CD8-positive, alpha-beta memory T cell (primary cell): ENCODE measurements around the gene NAT8L. TPM values are rescaled to one million over a fixed set of nuclear protein-coding genes. Genes with fewer than 3 reads are reported as not detected.
A peak's percentile ranks its signal among the peaks of the same experiment; 100 is the strongest.

ENCODE experiments used
- CTCF ChIA-PET: fragments of 350-600 bp; sonication (Branson Sonifier 250); formaldehyde crosslinking; loops from one replicate; lab custom pipeline; 2021; ENCODE audit warnings: antibody characterized with exemption; lab: Charles Lee
- POLR2A ChIA-PET: fragments of 350-600 bp; sonication (Branson Sonifier 250); formaldehyde crosslinking; loops from one replicate; lab custom pipeline; 2021; ENCODE audit warnings: antibody characterized with exemption; lab: Charles Lee
- DNase-seq, 5 donors: peaks; one replicate each; pipeline versions ENCODE4 v3.0.0 to v3.0.0-alpha.2; 2020 to 2022; ENCODE audit warnings: mixed read lengths in 1 of 5
- H3K27ac ChIP-seq: one replicate; pipeline ENCODE4 v1.7.0; 2013; ENCODE audit warnings: low read depth, mild to moderate bottlenecking, low read length, moderate library complexity
- H3K27me3 ChIP-seq: 2 replicates; pipeline ENCODE4 v1.7.0; 2013; ENCODE audit warnings: low read length, mild to moderate bottlenecking; ENCODE audit not compliant: insufficient read depth, poor library complexity, severe bottlenecking
- H3K36me3 ChIP-seq: 2 replicates; pipeline ENCODE4 v1.7.0; 2013; ENCODE audit warnings: mild to moderate bottlenecking, low read length, moderate library complexity; ENCODE audit not compliant: insufficient read depth
- H3K4me1 ChIP-seq: 2 replicates; pipeline ENCODE4 v1.7.0; 2013; ENCODE audit warnings: mild to moderate bottlenecking, low read length, moderate library complexity; ENCODE audit not compliant: insufficient read depth
- H3K4me3 ChIP-seq: 2 replicates; pipeline ENCODE4 v1.7.0; 2013; ENCODE audit warnings: mild to moderate bottlenecking, low read length
- H3K9me3 ChIP-seq: 2 replicates; pipeline ENCODE4 v1.7.0; 2013; ENCODE audit warnings: mild to moderate bottlenecking, low read length
- H3K27ac Mint-ChIP-seq, 8 donors: one replicate each; pipeline ENCODE4 v1.8.0; 2020 to 2021; ENCODE audit warnings: mixed read lengths in 8 of 8, mild to moderate bottlenecking in 6 of 8, inconsistent platforms in 3 of 8, moderate library complexity in 3 of 8
- H3K27me3 Mint-ChIP-seq, 2 donors: one replicate each; pipeline ENCODE4 v1.8.0; 2020 to 2021; ENCODE audit warnings: mixed read lengths in 2 of 2, mild to moderate bottlenecking in 1 of 2, moderate library complexity in 1 of 2
- H3K36me3 Mint-ChIP-seq, 3 donors: one replicate each; pipeline ENCODE4 v1.8.0; 2020 to 2021; ENCODE audit warnings: mixed read lengths in 3 of 3, inconsistent platforms in 1 of 3, mild to moderate bottlenecking in 1 of 3
- H3K4me1 Mint-ChIP-seq, 3 donors: one replicate each; pipeline ENCODE4 v1.8.0; 2020 to 2021; ENCODE audit warnings: mixed read lengths in 3 of 3, inconsistent platforms in 1 of 3, mild to moderate bottlenecking in 1 of 3
- H3K4me3 Mint-ChIP-seq, 7 donors: one replicate each; pipeline ENCODE4 v1.8.0; 2020 to 2021; ENCODE audit warnings: mixed read lengths in 7 of 7, mild to moderate bottlenecking in 6 of 7, moderate library complexity in 4 of 7, inconsistent platforms in 2 of 7
- H3K9me3 Mint-ChIP-seq, 5 donors: one replicate each; pipeline ENCODE4 v1.8.0; 2020 to 2022; ENCODE audit warnings: mixed read lengths in 5 of 5, mild to moderate bottlenecking in 3 of 5, moderate library complexity in 2 of 5, inconsistent platforms in 1 of 5
- polyA plus RNA-seq: library from polyadenylated mRNA; unstranded; fragments of 300-500 nt; fragmentation: Illumina TruSeq; gene quantifications from one replicate; pipeline ENCODE4 v1.2.3, GENCODE V29; 2021
- total RNA-seq, 2 experiments: library from RNA; stranded (reverse); gene quantifications; one replicate each; pipeline ENCODE4 v1.2.3, GENCODE V29; 2021

Gene NAT8L
- total and polyA plus RNA-seq, 3 experiments from 2014 or later, result 0.42 to 0.55 TPM; not detected in 1

- H3K27me3 ChIP-seq, result peaks cover 7% of the 10 kb centered on the region
- Mint-ChIP-seq H3K27me3 (peaks cover 15 to 25% of the 10 kb centered on the region in 2 donors), H3K4me3 (peak overlapping the region; percentile 28 to 81 (median 71)), H3K27ac (no peak overlapping the region), H3K36me3 (peaks cover 0 to 1% (median 0%) of the 10 kb centered on the region in 3 donors), H3K9me3 (no peaks in the 10 kb centered on the region), H3K4me1 (peaks cover 4 to 12% (median 5%) of the 10 kb centered on the region in 3 donors)
- no peak for DNase-seq
- H3K4me3 ChIP-seq, result no peak overlapping the region
- H3K36me3 ChIP-seq, result no peaks in the 10 kb centered on the region
- H3K27ac ChIP-seq, result no peak overlapping the region
- ChIA-PET CTCF (interaction anchor here (0.7 kb wide), 1 partner anchor 30 kb away, joined by 3 read pairs; no protein-coding TSS in a partner anchor), POLR2A (no interaction called here)
- H3K9me3 ChIP-seq, result no peaks in the 10 kb centered on the region
- peaks cover 5% of the 10 kb centered on the region for H3K4me1 ChIP-seq
Observed at GRCh38 chr4:2043396-2044118, 15.6 kb upstream of the NAT8L start.

- peaks cover 4 to 12% (median 5%) of the 10 kb centered on the region in 3 donors for H3K4me1 Mint-ChIP-seq
Observed at GRCh38 chr4:2044119-2044485, 15.0 kb upstream of the NAT8L start.

GRCh38 chr4:2044542-2045517, 14.3 kb upstream of the NAT8L start:
- POLR2A ChIA-PET, result no interaction called here

More at GRCh38 chr4:2044119-2044485, 15.0 kb upstream of the NAT8L start:
- peaks cover 15 to 21% of the 10 kb centered on the region in 2 donors for H3K27me3 Mint-ChIP-seq
- peaks cover 0 to 1% (median 0%) of the 10 kb centered on the region in 3 donors for H3K36me3 Mint-ChIP-seq
- H3K4me3 Mint-ChIP-seq, result peak overlapping the region in 2 of 7 donors; percentile 28 to 76
- POLR2A ChIA-PET, result no interaction called here
- H3K27me3 ChIP-seq, result peaks cover 7% of the 10 kb centered on the region
- H3K36me3 ChIP-seq, result no peaks in the 10 kb centered on the region
- no peak overlapping the region for H3K4me3 ChIP-seq
- no peaks in the 10 kb centered on the region for H3K9me3 ChIP-seq
- CTCF ChIA-PET, result no interaction called here
- no peak overlapping the region for H3K27ac Mint-ChIP-seq
- DNase-seq, result no peak
- no peak overlapping the region for H3K27ac ChIP-seq
- H3K9me3 Mint-ChIP-seq, result no peaks in the 10 kb centered on the region
- peaks cover 5% of the 10 kb centered on the region for H3K4me1 ChIP-seq

GRCh38 chr4:2045518-2045951, 13.6 kb upstream of the NAT8L start:
- ChIA-PET CTCF (no interaction called here), POLR2A (no interaction called here)
- H3K9me3 ChIP-seq, result no peaks in the 10 kb centered on the region
- H3K4me1 ChIP-seq, result peaks cover 5% of the 10 kb centered on the region
- no peaks in the 10 kb centered on the region for H3K36me3 ChIP-seq
- peak overlapping the region in 2 of 7 donors; percentile 61 to 63 for H3K4me3 Mint-ChIP-seq
- H3K27ac Mint-ChIP-seq, result no peak overlapping the region
- H3K36me3 Mint-ChIP-seq, result no peaks in the 10 kb centered on the region
- peaks cover 16 to 23% of the 10 kb centered on the region in 2 donors for H3K27me3 Mint-ChIP-seq
- peaks cover 0 to 7% (median 2%) of the 10 kb centered on the region in 3 donors for H3K4me1 Mint-ChIP-seq
- H3K4me3 ChIP-seq, result no peak overlapping the region
- no peaks in the 10 kb centered on the region for H3K9me3 Mint-ChIP-seq
- H3K27ac ChIP-seq, result no peak overlapping the region
- DNase-seq, result no peak
- peaks cover 7% of the 10 kb centered on the region for H3K27me3 ChIP-seq

More at GRCh38 chr4:2044542-2045517, 14.3 kb upstream of the NAT8L start:
- no peak for DNase-seq
- no peaks in the 10 kb centered on the region for H3K36me3 ChIP-seq
- no peak overlapping the region for H3K27ac ChIP-seq
- Mint-ChIP-seq H3K36me3 (peaks cover 0 to under 1% (median 0%) of the 10 kb centered on the region in 3 donors), H3K27ac (no peak overlapping the region), H3K4me3 (peak overlapping the region in 2 of 7 donors; percentile 10 to 63), H3K27me3 (peaks cover 19 to 22% of the 10 kb centered on the region in 2 donors), H3K4me1 (peaks cover 2 to 11% (median 2%) of the 10 kb centered on the region in 3 donors), H3K9me3 (no peaks in the 10 kb centered on the region)
- H3K4me3 ChIP-seq, result no peak overlapping the region
- H3K9me3 ChIP-seq, result no peaks in the 10 kb centered on the region
- CTCF ChIA-PET, result no interaction called here
- peaks cover 5% of the 10 kb centered on the region for H3K4me1 ChIP-seq
- H3K27me3 ChIP-seq, result peaks cover 7% of the 10 kb centered on the region

- POLR2A ChIA-PET, result no interaction called here
- CTCF ChIA-PET, result no interaction called here
- Histone ChIP-seq H3K27me3 (peaks cover 4% of the 10 kb centered on the region), H3K4me3 (no peak overlapping the region), H3K4me1 (peaks cover 3% of the 10 kb centered on the region), H3K36me3 (no peaks in the 10 kb centered on the region), H3K27ac (no peak overlapping the region), H3K9me3 (no peaks in the 10 kb centered on the region)
- DNase-seq, result peak in 1 of 5 donors; percentile 26
- H3K27me3 Mint-ChIP-seq, result peaks cover 16 to 31% of the 10 kb centered on the region in 2 donors
- H3K4me1 Mint-ChIP-seq, result peaks cover 0 to 7% (median 2%) of the 10 kb centered on the region in 3 donors
- H3K9me3 Mint-ChIP-seq, result no peaks in the 10 kb centered on the region
- no peaks in the 10 kb centered on the region for H3K36me3 Mint-ChIP-seq
- H3K27ac Mint-ChIP-seq, result no peak overlapping the region
- peak overlapping the region in 3 of 7 donors; percentile 50 to 63 (median 61) for H3K4me3 Mint-ChIP-seq
Observed at GRCh38 chr4:2046031-2046961, 12.8 kb upstream of the NAT8L start.

- peaks cover 20 to 33% of the 10 kb centered on the region in 2 donors for H3K27me3 Mint-ChIP-seq
- H3K27ac ChIP-seq, result no peak overlapping the region
- no peaks in the 10 kb centered on the region for H3K36me3 Mint-ChIP-seq
- no peak overlapping the region for H3K4me3 Mint-ChIP-seq
- H3K4me3 ChIP-seq, result no peak overlapping the region
- DNase-seq, result peak in 1 of 5 donors; percentile 25
- H3K4me1 ChIP-seq, result no peaks in the 10 kb centered on the region
- no peaks in the 10 kb centered on the region for H3K36me3 ChIP-seq
- H3K9me3 Mint-ChIP-seq, result no peaks in the 10 kb centered on the region
- H3K9me3 ChIP-seq, result no peaks in the 10 kb centered on the region
- H3K4me1 Mint-ChIP-seq, result peaks cover 0 to 3% (median 2%) of the 10 kb centered on the region in 3 donors
- CTCF ChIA-PET, result no interaction called here
- H3K27ac Mint-ChIP-seq, result no peak overlapping the region
- POLR2A ChIA-PET, result no interaction called here
- H3K27me3 ChIP-seq, result no peaks in the 10 kb centered on the region
Observed at GRCh38 chr4:2047031-2047660, 12.0 kb upstream of the NAT8L start.
